Thyroid gland (tissue), 4 donors: Measurements from ENCODE around the gene CTSE.

ENCODE experiments used
- CTCF ChIP-seq, 6 experiments: fragments of 200-600 bp in 3 of 6; fragments of 450-650 bp in 3 of 6; sonication (generic) in 3 of 6; IDR thresholded peaks; one replicate each; pipeline ENCODE4 v1.5.1; 2016 to 2019; ENCODE audit warnings: antibody characterized with exemption in 6 of 6, mild to moderate bottlenecking in 2 of 6, inconsistent platforms in 1 of 6, moderate library complexity in 1 of 6
- POLR2A ChIP-seq, 2 donors: fragments of 450-650 bp; IDR thresholded peaks; one replicate each; pipeline ENCODE4 v1.6.1; 2017; ENCODE audit warnings: antibody characterized with exemption in 2 of 2, mild to moderate bottlenecking in 2 of 2, moderate library complexity in 1 of 2

GRCh38 chr1:205978676-205979075 lies 45.0 kb downstream of the CTSE start:
- TF ChIP-seq POLR2A (IDR thresholded peaks at IDR 0.05) (no peak), CTCF (IDR thresholded peaks at IDR 0.05) (no peak)
